ENCODE results near the gene CDH3. TPM values are rescaled to one million over a fixed set of nuclear protein-coding genes. Genes with fewer than 3 reads are reported as not detected.

The CDH3 gene
- total and polyA plus RNA-seq, 2 of the 13 experiments (the other 11 are each of a cell fraction or from before 2014, with no cell fraction given) = 0.11 TPM; not detected in 1

DNA sequence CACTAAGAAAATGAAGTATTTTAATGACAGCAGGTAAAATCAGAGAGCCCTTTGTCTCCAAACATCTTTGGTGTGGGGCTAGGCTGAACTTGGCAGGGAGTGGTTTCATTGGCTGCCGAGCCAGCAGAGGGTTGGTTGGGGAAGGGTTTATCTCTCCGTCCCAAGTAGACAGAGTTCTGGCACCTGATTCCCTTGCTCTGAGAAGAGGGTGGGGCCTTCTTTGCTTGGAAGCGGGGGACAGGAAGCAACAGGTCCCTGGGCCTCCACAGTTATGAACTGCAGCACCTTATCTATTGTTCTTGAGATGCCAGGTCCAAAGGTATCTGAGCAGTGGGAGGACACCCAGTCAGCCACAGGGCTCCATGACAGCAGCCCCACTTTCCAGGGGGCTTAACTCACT is 79.7 kb downstream of the CDH3 start:
- ATAC-seq (peak; percentile 57), DNase-seq (ENCODE audit: low spot score) (no peak), FAIRE-seq (no peak)
- BruUV-seq (replicated peaks) = no TSS peak
- Histone ChIP-seq H2AFZ (ENCODE audit: low read length) (peak overlapping the region; percentile 28), H3K27me3 (ENCODE audit: control insufficient read depth in 1 of 2, insufficient read depth in 2 of 2, low read length in 2 of 2) (no peaks in the 10 kb centered on the region), H4K20me1 (ENCODE audit: insufficient read depth, low read length) (no peaks in the 10 kb centered on the region), H3K4me2 (ENCODE audit: low read depth, low read length) (peak overlapping the region; percentile 44; the same call in 1 of the 2 replicates), H3K27ac (ENCODE audit: extremely low read length, insufficient read depth, low read length) (no peak overlapping the region), H3K9ac (ENCODE audit: insufficient read depth, low read depth, low read length) (no peak overlapping the region), H3K4me3 (replicated peaks in 1 of 3; ENCODE audit: insufficient read depth in 1 of 3, low read depth in 2 of 3, low read length in 3 of 3) (no peak overlapping the region), H3K36me3 (replicated peaks in 1 of 2; ENCODE audit: control insufficient read depth in 1 of 2, insufficient read depth in 2 of 2, low read length in 2 of 2) (no peaks in the 10 kb centered on the region), H3K79me2 (ENCODE audit: insufficient read depth, low read length) (no peaks in the 10 kb centered on the region), H3K9me3 (ENCODE audit: low read length) (no peaks in the 10 kb centered on the region), H3K4me1 (ENCODE audit: insufficient read depth, low read length) (peaks cover 38% of the 10 kb centered on the region)
- ChIA-PET CTCF (ENCODE audit: low intra/inter-chr PET ratio, low total read pairs) (no interaction called here), POLR2A (no interaction called here)
- 7% methylated on average over 2 of the region's 3 CpGs for WGBS (ENCODE audit: low lambda C conversion rate)
- in situ Hi-C loops (cut with HindIII; ENCODE audit: extremely low pct_ligation_motif_present, low pct_unique_long_range_greater_than_20kb) (loop anchor here (25.0 kb wide), 1 partner anchor 388 kb away; the partner anchor contains the start of gene HAS3), intact Hi-C loops (cut with micrococcal nuclease; ENCODE audit: unreplicated experiment) (no loop called here)
- TF ChIP-seq MATR3 (CRISPR knock-in tag; IDR thresholded peaks at IDR 0.05) (no peak), MEF2D (CRISPR knock-in tag; IDR thresholded peaks at IDR 0.05) (no peak), ZNF570 (CRISPR knock-in tag; IDR thresholded peaks at IDR 0.05; ENCODE audit: borderline replicate concordance) (no peak), ZNF572 (CRISPR knock-in tag; IDR thresholded peaks at IDR 0.05) (no peak), SOX13 (IDR thresholded peaks at IDR 0.05) (no peak), SOX13 (CRISPR knock-in tag; conservative IDR thresholded peaks at IDR 0.05 in 1 of 2, IDR thresholded peaks at IDR 0.05 in 1 of 2) (peak in 1 of 2 experiments; percentile 35; a peak in 1 of 4 replicates), LRRFIP1 (CRISPR knock-in tag; conservative IDR thresholded peaks at IDR 0.05) (no peak), ZNF407 (CRISPR knock-in tag; IDR thresholded peaks at IDR 0.05; ENCODE audit: not compliant biosample characterization) (no peak)
